GM12891 (cell line): ENCODE results near the gene TNFRSF6B.

Source experiments
- DNase-seq: peaks from one replicate; pipeline ENCODE4 v3.0.0; 2011; ENCODE audit warnings: low spot score; ENCODE audit not compliant: insufficient read length
- FAIRE-seq: peaks from 2 replicates; lab custom pipeline; 2011; peaks lifted over from hg19 to GRCh38; lab: Jason Lieb, UNC
- PAX5 ChIP-seq: IDR thresholded peaks from 2 replicates; pipeline ENCODE4 v1.6.1; 2011; ENCODE audit warnings: low read length, moderate library complexity, mild to moderate bottlenecking; ENCODE audit not compliant: insufficient read depth, severe bottlenecking
- POLR2A ChIP-seq: IDR thresholded peaks from 2 replicates; pipeline ENCODE4 v1.6.1; 2011; ENCODE audit warnings: low read depth, low read length, control low read depth
- POLR2AphosphoS5 ChIP-seq: IDR thresholded peaks from 2 replicates; pipeline ENCODE4 v1.6.1; 2011; ENCODE audit warnings: low read depth, low read length, control low read depth
- POU2F2 ChIP-seq: IDR thresholded peaks from 2 replicates; pipeline ENCODE4 v1.6.1; 2011; ENCODE audit warnings: low read depth, mild to moderate bottlenecking, control low read depth, low read length, moderate library complexity
- SPI1 ChIP-seq: IDR thresholded peaks from 2 replicates; pipeline ENCODE4 v1.6.1; 2011; ENCODE audit warnings: low read depth, low read length, control low read depth
- TAF1 ChIP-seq: IDR thresholded peaks from 2 replicates; pipeline ENCODE4 v1.6.1; 2011; ENCODE audit warnings: low read depth, low read length, control low read depth

Gene TNFRSF6B

GRCh38 chr20:63731410-63731809 lies 35.0 kb downstream of the TNFRSF6B start:
- TF ChIP-seq POLR2AphosphoS5 (0 out of 2 replicates have a peak, but pooled peaks have one; percentile 9), POLR2A (no peak)
- DNase-seq, result no peak
- no peak for FAIRE-seq

DNA sequence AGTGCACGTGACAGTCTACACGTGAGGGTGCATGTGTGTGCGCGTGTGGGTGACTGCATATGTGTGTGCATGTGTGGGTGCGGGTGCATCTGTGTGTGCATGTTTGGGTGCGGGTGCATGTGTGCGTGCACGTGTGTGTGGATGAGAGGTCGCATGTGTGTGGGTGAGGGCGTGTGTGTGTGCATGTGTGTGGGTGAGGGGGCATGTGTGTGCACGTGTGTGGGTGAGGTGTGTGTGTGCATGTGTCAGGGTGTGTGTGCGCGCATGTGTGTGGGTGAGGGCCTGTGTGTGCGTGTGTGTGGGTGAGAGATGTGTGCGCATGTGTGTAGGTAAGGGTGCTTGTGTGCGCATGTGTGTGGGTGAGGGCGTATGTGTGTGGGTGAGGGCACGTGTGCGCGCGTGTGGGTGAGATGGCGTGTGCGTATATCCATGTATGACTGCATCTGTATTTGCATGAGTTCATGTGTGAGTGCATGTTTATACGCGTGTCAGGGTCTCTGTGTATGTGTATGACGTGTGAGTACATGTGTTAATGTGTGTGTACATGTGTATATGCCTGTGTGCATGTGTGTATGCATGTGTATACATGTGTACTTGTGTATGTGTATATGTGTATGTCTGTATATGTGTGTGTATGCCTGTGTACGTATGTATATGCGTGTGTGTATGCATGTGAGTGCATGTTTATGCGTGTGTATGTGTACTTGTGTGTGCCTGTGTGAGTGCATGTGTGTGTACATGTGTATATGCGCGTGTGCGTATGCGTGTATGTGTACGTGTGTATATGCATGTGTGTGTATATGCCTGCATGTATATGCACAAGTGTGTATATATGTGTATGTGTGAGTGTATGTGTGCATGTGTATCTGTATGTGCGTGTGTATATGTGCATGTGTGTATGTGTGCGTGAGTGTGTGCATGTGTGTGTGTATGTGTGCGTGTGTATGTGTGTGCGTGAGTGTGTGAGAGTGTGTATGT lies 36.0 kb downstream of the TNFRSF6B start:
- DNase-seq, result no peak
- TF ChIP-seq POLR2AphosphoS5, result peak; percentile 58
- 0 out of 2 replicates have a peak, but pooled peaks have one; percentile 13 for TF ChIP-seq POU2F2
- TF ChIP-seq TAF1, result no peak
- FAIRE-seq, result peak; percentile 85

DNA sequence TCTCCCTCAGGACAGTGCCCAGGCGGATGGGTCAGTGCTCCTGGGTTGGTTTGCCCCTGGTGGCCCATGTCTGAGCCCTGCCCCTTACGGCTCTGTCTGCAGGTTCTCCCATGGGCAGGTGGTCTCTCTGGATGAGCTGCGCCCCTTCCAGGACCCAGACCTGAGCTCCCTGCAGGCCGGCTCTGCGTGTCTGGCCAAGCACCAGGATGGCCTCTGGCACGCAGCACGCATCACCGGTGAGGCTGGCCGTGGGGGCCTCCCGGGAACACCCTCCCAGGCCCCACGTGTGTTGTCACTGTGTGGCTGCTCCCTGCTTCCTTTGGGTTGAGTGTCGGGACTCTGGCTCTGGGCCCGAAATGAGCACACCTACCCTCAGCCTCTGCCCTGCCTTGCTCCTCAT lies 36.7 kb downstream of the TNFRSF6B start:
- no peak for DNase-seq
- TF ChIP-seq TAF1 (no peak), SPI1 (no peak), POLR2A (no peak), POU2F2 (no peak), PAX5 (no peak), POLR2AphosphoS5 (no peak)
- no peak for FAIRE-seq

DNA sequence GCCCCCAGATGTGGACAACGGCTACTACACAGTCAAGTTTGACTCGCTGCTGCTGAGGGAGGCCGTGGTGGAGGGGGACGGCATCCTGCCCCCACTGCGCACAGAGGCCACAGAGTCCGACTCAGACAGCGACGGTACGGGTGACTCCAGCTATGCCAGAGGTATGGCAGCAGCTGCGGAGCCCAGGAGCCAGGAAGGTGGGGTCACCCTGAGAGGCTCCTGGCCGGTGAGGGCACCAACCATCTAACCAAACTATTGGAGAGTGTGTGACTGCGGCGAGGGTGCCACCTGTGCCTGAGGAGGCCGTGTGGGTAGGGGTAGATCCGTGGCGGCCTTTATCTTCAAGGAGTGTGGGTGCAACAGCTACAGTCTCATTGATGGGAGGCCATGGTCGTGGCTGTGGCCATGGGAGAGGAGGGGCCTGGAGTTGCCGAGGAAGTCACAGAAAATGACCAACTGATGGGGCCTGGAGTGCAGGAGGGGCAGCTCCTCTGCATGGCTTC lies 37.2 kb downstream of the TNFRSF6B start:
- TF ChIP-seq TAF1 (no peak), POLR2AphosphoS5 (no peak), POLR2A (no peak), POU2F2 (no peak), PAX5 (no peak), SPI1 (no peak)
- DNase-seq (no peak), FAIRE-seq (no peak)

DNA sequence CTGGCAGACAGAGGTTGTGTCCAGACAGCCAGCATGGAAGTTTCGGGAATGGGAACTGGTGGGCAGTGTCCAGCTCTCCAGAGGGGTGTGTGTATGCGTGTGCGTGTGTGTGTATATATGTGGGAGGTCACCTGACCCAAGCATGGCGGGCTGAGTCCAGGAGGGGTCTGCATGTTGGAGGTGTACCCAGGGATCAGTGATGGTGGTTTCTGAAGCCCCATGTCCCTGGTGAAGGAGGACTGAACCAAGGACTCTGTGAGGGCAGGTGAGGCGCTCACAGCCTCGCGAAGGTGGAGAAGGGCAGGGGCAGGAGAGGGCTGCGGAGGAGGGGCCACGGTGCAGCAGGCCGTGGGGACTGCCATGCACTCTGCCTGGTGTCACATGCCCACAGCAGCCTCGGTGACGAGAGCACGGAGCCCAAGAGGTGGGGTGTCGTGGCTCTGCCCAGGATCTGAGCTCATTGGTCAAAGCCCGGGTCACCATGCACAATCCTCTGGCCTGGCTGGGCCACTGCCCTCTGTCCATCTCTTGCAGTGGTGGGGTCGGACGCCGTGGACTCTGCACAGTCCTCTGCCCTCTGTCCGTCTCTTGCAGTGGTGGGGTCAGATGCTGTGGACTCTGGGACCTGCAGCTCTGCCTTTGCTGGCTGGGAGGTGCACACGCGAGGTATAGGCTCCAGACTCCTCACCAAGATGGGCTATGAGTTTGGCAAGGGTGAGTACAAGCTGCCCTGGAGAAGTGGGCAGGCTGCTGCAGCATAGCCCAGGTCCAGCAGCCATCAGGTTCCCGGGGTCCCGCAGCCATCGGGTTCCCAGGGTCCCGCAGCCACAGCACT lies 37.9 kb downstream of the TNFRSF6B start:
- DNase-seq (no peak), FAIRE-seq (no peak)
- TF ChIP-seq TAF1, result no peak
- TF ChIP-seq POLR2AphosphoS5, result 0 out of 2 replicates have a peak, but pooled peaks have one; percentile 19
- TF ChIP-seq POLR2A, result 0 out of 2 replicates have a peak, but pooled peaks have one; percentile 25

GRCh38 chr20:63734946-63735858 lies 38.8 kb downstream of the TNFRSF6B start:
- DNase-seq (no peak), FAIRE-seq (no peak)
- TF ChIP-seq POLR2A (no peak), SPI1 (no peak), TAF1 (no peak), POLR2AphosphoS5 (no peak), PAX5 (no peak), POU2F2 (no peak)

GRCh38 chr20:63735859-63736718 lies 39.6 kb downstream of the TNFRSF6B start, which contains the start of gene LIME1:
LIME1 (plus strand) TSS chr20:63736664; CDS start chr20:63737550, 886 bp downstream.
- no peak for TF ChIP-seq POLR2AphosphoS5
- peak; percentile 30; the same call in 1 of the 2 replicates for TF ChIP-seq POLR2A
- TF ChIP-seq TAF1, result no peak
- no peak for TF ChIP-seq POU2F2
- DNase-seq, result peak; percentile 80
- FAIRE-seq, result peak; percentile 97
